GM18873 (cell line): Measurements from ENCODE around the gene CHPF.

Experiments
- ATAC-seq: cut with Tn5 transposase; IDR thresholded peaks from one replicate; pipeline ENCODE4 v1.9.1; 2021; ENCODE audit warnings: mild to moderate bottlenecking, moderate library complexity, moderate number of reproducible peaks; ENCODE audit not compliant: unreplicated experiment, low FRiP score

CHPF gene, protein sequence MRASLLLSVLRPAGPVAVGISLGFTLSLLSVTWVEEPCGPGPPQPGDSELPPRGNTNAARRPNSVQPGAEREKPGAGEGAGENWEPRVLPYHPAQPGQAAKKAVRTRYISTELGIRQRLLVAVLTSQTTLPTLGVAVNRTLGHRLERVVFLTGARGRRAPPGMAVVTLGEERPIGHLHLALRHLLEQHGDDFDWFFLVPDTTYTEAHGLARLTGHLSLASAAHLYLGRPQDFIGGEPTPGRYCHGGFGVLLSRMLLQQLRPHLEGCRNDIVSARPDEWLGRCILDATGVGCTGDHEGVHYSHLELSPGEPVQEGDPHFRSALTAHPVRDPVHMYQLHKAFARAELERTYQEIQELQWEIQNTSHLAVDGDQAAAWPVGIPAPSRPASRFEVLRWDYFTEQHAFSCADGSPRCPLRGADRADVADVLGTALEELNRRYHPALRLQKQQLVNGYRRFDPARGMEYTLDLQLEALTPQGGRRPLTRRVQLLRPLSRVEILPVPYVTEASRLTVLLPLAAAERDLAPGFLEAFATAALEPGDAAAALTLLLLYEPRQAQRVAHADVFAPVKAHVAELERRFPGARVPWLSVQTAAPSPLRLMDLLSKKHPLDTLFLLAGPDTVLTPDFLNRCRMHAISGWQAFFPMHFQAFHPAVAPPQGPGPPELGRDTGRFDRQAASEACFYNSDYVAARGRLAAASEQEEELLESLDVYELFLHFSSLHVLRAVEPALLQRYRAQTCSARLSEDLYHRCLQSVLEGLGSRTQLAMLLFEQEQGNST

DNA sequence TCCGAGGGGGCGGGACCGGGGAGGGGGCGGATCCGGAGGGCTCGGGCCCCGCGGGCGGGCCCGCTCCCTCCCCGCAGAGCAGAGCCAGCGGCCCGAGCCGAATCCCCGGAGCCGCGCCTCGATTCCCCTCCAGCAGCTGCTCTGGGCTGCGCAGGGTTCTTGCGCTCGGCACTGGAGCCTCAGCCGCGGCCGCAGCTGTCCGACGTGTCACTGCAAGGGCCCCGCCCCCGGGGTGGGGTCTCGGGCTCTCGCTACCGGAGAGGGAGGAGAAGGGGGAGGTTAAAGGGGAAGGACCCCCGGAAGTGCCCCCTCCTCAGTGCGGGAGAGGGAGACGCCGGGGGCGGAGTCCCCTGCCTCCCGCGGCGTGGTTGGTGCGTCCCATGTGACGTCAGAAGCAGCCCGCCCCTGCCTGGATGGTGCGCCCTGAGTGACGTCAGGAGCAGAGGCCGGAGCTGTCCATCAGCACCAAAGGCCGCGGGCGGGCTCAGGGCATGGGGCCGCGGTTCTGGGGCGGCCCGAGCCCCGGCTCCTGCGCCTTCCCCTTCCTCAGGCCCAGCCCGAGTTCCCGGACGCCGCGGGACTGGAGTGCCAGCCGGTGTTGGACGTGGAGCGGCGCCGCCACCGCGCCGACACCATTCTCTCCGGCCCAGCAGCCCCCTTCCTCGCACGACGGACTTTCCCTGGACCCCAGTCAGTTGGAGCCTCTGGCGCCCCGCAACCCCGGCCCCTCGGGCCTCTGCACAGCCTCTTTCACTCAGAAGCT lies at the start of gene CHPF, which contains the start of gene TMEM198:
CHPF (minus strand) TSS at position 214 of the 763 bp plus-strand sequence. CDS start 271 bp downstream, outside the sequence.
TMEM198 (plus strand) TSS at position 433 of the 763 bp plus-strand sequence. CDS start 700 bp downstream, outside the sequence.
- ATAC-seq, result peak; percentile 62

DNA sequence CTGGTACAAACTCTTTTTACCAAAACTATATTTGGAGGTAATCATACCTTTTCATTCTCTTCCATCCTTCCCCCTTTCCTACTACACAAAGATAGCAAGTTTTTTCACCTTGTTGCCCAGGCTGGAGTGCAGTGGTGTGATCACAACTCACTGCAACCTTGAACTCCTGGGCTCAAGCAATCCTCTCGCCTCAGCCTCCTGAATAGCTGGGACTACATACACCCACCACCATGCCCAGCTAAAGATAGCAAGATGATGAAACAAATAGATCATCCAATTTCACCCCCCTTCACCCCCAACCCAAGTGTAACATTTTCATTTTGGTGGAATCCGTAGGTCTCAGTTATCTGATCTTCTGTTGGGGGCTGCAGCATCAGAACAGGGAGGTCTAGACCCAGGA lies 49.5 kb upstream of the CHPF start:
- no peak for ATAC-seq

- ATAC-seq, result no peak
Measured at GRCh38 chr2:219592736-219593135, 49.1 kb upstream of the CHPF start.

- ATAC-seq, result no peak
Measured at GRCh38 chr2:219591091-219591490, 47.5 kb upstream of the CHPF start.

GRCh38 chr2:219581346-219581745 lies 37.7 kb upstream of the CHPF start:
- ATAC-seq, result no peak

GRCh38 chr2:219578811-219579613 lies 35.4 kb upstream of the CHPF start:
- ATAC-seq, result no peak

DNA sequence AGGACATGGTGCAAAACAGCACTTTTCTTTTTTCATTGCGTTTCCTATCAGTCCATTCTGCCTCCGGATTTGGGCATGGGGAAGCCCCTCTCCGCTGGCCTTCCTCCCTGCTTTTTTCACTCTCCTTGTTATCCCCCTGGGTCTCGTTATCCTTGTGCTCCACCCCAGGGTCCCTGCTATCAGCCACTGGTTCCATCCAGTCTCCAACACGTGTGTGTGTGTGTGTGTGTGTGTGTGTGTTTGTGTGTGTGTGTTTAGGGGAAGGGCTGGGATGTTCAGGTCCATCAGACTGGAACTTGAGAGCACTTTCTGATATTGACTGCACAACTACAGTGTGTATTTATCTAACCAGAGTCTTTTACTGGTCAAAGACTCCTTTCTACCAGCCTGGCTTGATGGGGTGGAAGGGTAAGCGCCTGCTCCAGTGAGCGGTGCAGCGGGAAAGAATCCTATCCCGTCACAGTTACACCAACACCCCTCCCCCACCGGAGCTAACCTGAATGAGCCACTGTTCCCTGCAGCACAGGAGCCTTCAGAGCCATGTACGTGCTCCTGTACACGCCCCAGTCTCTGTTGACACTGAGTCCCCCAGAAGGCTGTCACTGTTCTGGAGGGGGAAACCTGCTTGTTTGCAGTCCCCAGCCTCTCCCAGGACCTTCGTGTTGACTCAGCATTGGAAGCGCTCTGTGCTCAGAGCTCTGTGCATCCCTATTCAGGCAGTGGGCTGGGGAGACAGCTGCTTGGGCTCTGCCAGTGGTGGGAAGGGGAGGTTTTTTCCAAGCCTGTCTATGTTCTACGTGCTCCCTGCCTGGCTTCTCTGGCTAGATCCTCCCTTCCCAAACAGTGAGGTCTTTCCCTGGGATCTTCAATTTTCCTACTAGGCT lies 33.1 kb upstream of the CHPF start:
- ATAC-seq, result no peak

GRCh38 chr2:219575566-219576504 lies 32.2 kb upstream of the CHPF start:
- ATAC-seq, result no peak

DNA sequence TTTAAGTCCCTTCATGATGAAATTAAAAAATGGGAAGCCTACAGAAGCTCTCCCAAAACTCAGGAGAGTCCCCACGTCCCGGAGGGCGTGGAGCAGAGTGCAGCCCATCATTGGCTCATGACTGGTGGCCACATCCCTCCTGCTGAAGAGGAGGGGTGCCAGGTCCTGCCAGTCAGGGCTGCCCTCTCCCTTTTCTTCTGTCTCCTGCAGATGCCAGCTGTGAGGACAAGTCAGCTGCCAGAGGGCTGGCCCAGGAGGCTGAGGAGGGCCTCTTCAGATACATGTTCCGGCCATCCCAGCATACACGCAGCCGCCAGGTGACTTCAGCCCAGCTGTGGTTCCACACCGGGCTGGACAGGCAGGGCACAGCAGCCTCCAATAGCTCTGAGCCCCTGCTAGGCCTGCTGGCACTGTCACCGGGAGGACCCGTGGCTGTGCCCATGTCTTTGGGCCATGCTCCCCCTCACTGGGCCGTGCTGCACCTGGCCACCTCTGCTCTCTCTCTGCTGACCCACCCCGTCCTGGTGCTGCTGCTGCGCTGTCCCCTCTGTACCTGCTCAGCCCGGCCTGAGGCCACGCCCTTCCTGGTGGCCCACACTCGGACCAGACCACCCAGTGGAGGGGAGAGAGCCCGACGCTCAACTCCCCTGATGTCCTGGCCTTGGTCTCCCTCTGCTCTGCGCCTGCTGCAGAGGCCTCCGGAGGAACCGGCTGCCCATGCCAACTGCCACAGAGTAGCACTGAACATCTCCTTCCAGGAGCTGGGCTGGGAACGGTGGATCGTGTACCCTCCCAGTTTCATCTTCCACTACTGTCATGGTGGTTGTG lies 31.1 kb upstream of the CHPF start:
- no peak for ATAC-seq

GRCh38 chr2:219573166-219573565 lies 29.6 kb upstream of the CHPF start:
- no peak for ATAC-seq

DNA sequence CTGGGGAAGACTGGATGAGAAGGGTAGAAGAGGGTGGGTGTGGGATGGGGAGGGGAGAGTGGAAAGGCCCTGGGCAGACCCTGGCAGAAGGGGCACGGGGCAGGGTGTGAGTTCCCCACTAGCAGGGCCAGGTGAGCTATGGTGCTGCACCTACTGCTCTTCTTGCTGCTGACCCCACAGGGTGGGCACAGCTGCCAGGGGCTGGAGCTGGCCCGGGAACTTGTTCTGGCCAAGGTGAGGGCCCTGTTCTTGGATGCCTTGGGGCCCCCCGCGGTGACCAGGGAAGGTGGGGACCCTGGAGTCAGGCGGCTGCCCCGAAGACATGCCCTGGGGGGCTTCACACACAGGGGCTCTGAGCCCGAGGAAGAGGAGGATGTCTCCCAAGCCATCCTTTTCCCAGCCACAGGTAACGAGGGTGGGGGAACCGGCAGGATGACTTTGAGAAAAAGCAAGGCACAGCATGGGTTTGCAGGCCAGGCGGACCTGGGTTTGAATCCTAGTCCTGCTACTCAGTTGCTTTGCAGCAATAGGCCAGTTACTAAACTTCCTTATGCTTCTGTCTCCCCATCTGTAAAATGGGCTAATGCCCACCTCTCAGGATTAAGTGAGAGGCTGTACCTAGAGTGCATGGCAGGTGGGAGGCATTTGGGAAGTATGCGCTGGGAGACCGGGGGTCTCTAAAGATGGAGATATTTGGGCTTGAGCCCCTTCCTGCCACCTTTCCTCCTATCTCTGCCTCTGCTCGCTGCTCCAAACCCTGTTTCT lies 28.8 kb upstream of the CHPF start, which contains the start of gene INHA:
INHA (plus strand) TSS at position 74 of the 765 bp plus-strand sequence; CDS start at position 139, 65 bp downstream.
- no peak for ATAC-seq

GRCh38 chr2:219571311-219572236 lies 28.0 kb upstream of the CHPF start, which contains the start of gene OBSL1:
OBSL1 (minus strand) TSS chr2:219571539; CDS start chr2:219571232, 307 bp downstream.
- ATAC-seq, result no peak

GRCh38 chr2:219570924-219571310 lies 27.3 kb upstream of the CHPF start:
- no peak for ATAC-seq

GRCh38 chr2:219570194-219570923 lies 26.8 kb upstream of the CHPF start:
- no peak for ATAC-seq
